Measurements from ENCODE around the gene SPDYE18.
"Not testable (repeated sequence)": the region's sequence is repeated elsewhere in the genome, so short reads cannot be mapped to it uniquely, and the experiment has no call there.

SPDYE18 gene

GRCh38 chr7:77005461-77006057 lies 56.8 kb downstream of the SPDYE18 start:
- not testable (repeated sequence) for DNase-seq (ENCODE audit: low read depth in 2 of 2)

- DNase-seq (ENCODE audit: low read depth in 2 of 2) = not testable (repeated sequence)
Measured at GRCh38 chr7:77004151-77004550, 58.2 kb downstream of the SPDYE18 start.

- not testable (repeated sequence) for DNase-seq (ENCODE audit: low read depth in 2 of 2)
Measured at GRCh38 chr7:77003241-77003640, 59.1 kb downstream of the SPDYE18 start.

- DNase-seq (ENCODE audit: low read depth in 2 of 2) = not testable (repeated sequence)
Measured at GRCh38 chr7:77002678-77003233, 59.6 kb downstream of the SPDYE18 start.

- not testable (repeated sequence) for DNase-seq (ENCODE audit: low read depth in 2 of 2)
Measured at GRCh38 chr7:77002104-77002503, 60.3 kb downstream of the SPDYE18 start.

Measured in activated CD8-positive, alpha-beta memory T cell treated with anti-CD3 and anti-CD28 coated beads for 4 hours (primary cell).